ENCODE measurements around the gene EPHA10. TPM values are rescaled to one million over a fixed set of nuclear protein-coding genes. Genes with fewer than 3 reads are reported as not detected.
A peak's percentile ranks its signal among the peaks of the same experiment; 100 is the strongest.

EPHA10 gene
- total RNA-seq, 1 donor from 2014 or later = not detected

- Mint-ChIP-seq H3K4me3 (ENCODE audit: unreplicated experiment) (no peak overlapping the region), H3K36me3 (ENCODE audit: low read depth, unreplicated experiment) (peaks cover 2% of the 10 kb centered on the region), H3K27me3 (ENCODE audit: low read depth, unreplicated experiment) (peaks cover 76% of the 10 kb centered on the region), H3K27ac (ENCODE audit: unreplicated experiment) (no peak overlapping the region), H3K9me3 (ENCODE audit: unreplicated experiment) (no peaks in the 10 kb centered on the region), H3K4me1 (ENCODE audit: low read depth, unreplicated experiment) (no peaks in the 10 kb centered on the region)
- H3K36me3 ChIP-seq (ENCODE audit: insufficient read depth, low read length) = no peaks in the 10 kb centered on the region
- H3K27me3 ChIP-seq (ENCODE audit: insufficient read depth, low read length) = peaks cover 59% of the 10 kb centered on the region
- H3K9me3 ChIP-seq (ENCODE audit: insufficient read depth, low read depth, low read length) = peaks cover 4% of the 10 kb centered on the region
- no peak overlapping the region for H2AFZ ChIP-seq (ENCODE audit: low read depth, low read length)
- FAIRE-seq = no peak
- H3K79me2 ChIP-seq (ENCODE audit: insufficient read depth, low read length) = no peaks in the 10 kb centered on the region
- H3K9ac ChIP-seq (ENCODE audit: low read length) = no peak overlapping the region
- H3K4me3 ChIP-seq (ENCODE audit: insufficient read depth, low read depth, low read length) = no peak overlapping the region
- H4K20me1 ChIP-seq (ENCODE audit: insufficient read depth, low read length) = no peaks in the 10 kb centered on the region
- no peak for TF ChIP-seq EZH2 (IDR thresholded peaks at IDR 0.05; ENCODE audit: insufficient read depth, low read length)
- TF ChIP-seq CTCF (IDR thresholded peaks at IDR 0.05; ENCODE audit: insufficient read depth, low read depth, low read length) = no peak
- no peak overlapping the region for H3K27ac ChIP-seq (ENCODE audit: low read depth, low read length)
- no peaks in the 10 kb centered on the region for H3K4me1 ChIP-seq (ENCODE audit: insufficient read depth, low read length)
- DNase-seq (ENCODE audit: low read depth) = no peak
- peak overlapping the region; percentile 26 for H3K4me2 ChIP-seq (ENCODE audit: low read length)
Measured at GRCh38 chr1:37763791-37764413, 1.0 kb downstream of the EPHA10 start.

GRCh38 chr1:37762516-37762915 is 2.4 kb downstream of the EPHA10 start:
- peaks cover 64% of the 10 kb centered on the region for H3K27me3 Mint-ChIP-seq (ENCODE audit: low read depth, unreplicated experiment)
- TF ChIP-seq EZH2 (IDR thresholded peaks at IDR 0.05; ENCODE audit: insufficient read depth, low read length) (no peak), CTCF (IDR thresholded peaks at IDR 0.05; ENCODE audit: insufficient read depth, low read depth, low read length) (no peak)

GRCh38 chr1:37761416-37762095 is 3.4 kb downstream of the EPHA10 start:
- H3K4me3 ChIP-seq (ENCODE audit: insufficient read depth, low read depth, low read length) = no peak overlapping the region
- no peaks in the 10 kb centered on the region for H3K36me3 ChIP-seq (ENCODE audit: insufficient read depth, low read length)
- DNase-seq (ENCODE audit: low read depth) (no peak), FAIRE-seq (no peak)
- H4K20me1 ChIP-seq (ENCODE audit: insufficient read depth, low read length) = no peaks in the 10 kb centered on the region
- H3K9me3 ChIP-seq (ENCODE audit: insufficient read depth, low read depth, low read length) = peaks cover 4% of the 10 kb centered on the region
- no peaks in the 10 kb centered on the region for H3K4me1 Mint-ChIP-seq (ENCODE audit: low read depth, unreplicated experiment)
- no peaks in the 10 kb centered on the region for H3K79me2 ChIP-seq (ENCODE audit: insufficient read depth, low read length)
- no peak overlapping the region for H3K9ac ChIP-seq (ENCODE audit: low read length)
- no peak overlapping the region for H3K4me3 Mint-ChIP-seq (ENCODE audit: unreplicated experiment)
- peaks cover 53% of the 10 kb centered on the region for H3K27me3 ChIP-seq (ENCODE audit: insufficient read depth, low read length)
- H3K36me3 Mint-ChIP-seq (ENCODE audit: low read depth, unreplicated experiment) = peaks cover 2% of the 10 kb centered on the region
- TF ChIP-seq CTCF (IDR thresholded peaks at IDR 0.05; ENCODE audit: insufficient read depth, low read depth, low read length) = no peak
- H3K27ac ChIP-seq (ENCODE audit: low read depth, low read length) = no peak overlapping the region
- H3K4me2 ChIP-seq (ENCODE audit: low read length) = no peak overlapping the region
- H3K27me3 Mint-ChIP-seq (ENCODE audit: low read depth, unreplicated experiment) = peaks cover 55% of the 10 kb centered on the region
- no peak overlapping the region for H2AFZ ChIP-seq (ENCODE audit: low read depth, low read length)
- H3K27ac Mint-ChIP-seq (ENCODE audit: unreplicated experiment) = no peak overlapping the region
- H3K9me3 Mint-ChIP-seq (ENCODE audit: unreplicated experiment) = no peaks in the 10 kb centered on the region
- H3K4me1 ChIP-seq (ENCODE audit: insufficient read depth, low read length) = no peaks in the 10 kb centered on the region

More at GRCh38 chr1:37762516-37762915, 2.4 kb downstream of the EPHA10 start:
- Histone ChIP-seq H3K27me3 (ENCODE audit: insufficient read depth, low read length) (peaks cover 61% of the 10 kb centered on the region), H2AFZ (ENCODE audit: low read depth, low read length) (no peak overlapping the region), H3K9me3 (ENCODE audit: insufficient read depth, low read depth, low read length) (peaks cover 4% of the 10 kb centered on the region), H3K79me2 (ENCODE audit: insufficient read depth, low read length) (no peaks in the 10 kb centered on the region), H4K20me1 (ENCODE audit: insufficient read depth, low read length) (no peaks in the 10 kb centered on the region), H3K9ac (ENCODE audit: low read length) (no peak overlapping the region), H3K4me3 (ENCODE audit: insufficient read depth, low read depth, low read length) (no peak overlapping the region), H3K27ac (ENCODE audit: low read depth, low read length) (no peak overlapping the region), H3K4me2 (ENCODE audit: low read length) (no peak overlapping the region), H3K4me1 (ENCODE audit: insufficient read depth, low read length) (no peaks in the 10 kb centered on the region), H3K36me3 (ENCODE audit: insufficient read depth, low read length) (no peaks in the 10 kb centered on the region)
- Mint-ChIP-seq H3K36me3 (ENCODE audit: low read depth, unreplicated experiment) (peaks cover 2% of the 10 kb centered on the region), H3K9me3 (ENCODE audit: unreplicated experiment) (no peaks in the 10 kb centered on the region), H3K27ac (ENCODE audit: unreplicated experiment) (no peak overlapping the region), H3K4me3 (ENCODE audit: unreplicated experiment) (no peak overlapping the region), H3K4me1 (ENCODE audit: low read depth, unreplicated experiment) (no peaks in the 10 kb centered on the region)
- DNase-seq (ENCODE audit: low read depth) (no peak), FAIRE-seq (no peak)
